ENCODE data around the gene MRPL57. TPM values are rescaled to one million over a fixed set of nuclear protein-coding genes. Genes with fewer than 3 reads are reported as not detected.
A peak's percentile ranks its signal among the peaks of the same experiment; 100 is the strongest.
"Not testable (repeated sequence)": the region's sequence is repeated elsewhere in the genome, so short reads cannot be mapped to it uniquely, and the experiment has no call there.

The MRPL57 gene
- total RNA-seq, 4 donors from 2014 or later: 28.0 to 48.2 (median 32.1) TPM

DNA sequence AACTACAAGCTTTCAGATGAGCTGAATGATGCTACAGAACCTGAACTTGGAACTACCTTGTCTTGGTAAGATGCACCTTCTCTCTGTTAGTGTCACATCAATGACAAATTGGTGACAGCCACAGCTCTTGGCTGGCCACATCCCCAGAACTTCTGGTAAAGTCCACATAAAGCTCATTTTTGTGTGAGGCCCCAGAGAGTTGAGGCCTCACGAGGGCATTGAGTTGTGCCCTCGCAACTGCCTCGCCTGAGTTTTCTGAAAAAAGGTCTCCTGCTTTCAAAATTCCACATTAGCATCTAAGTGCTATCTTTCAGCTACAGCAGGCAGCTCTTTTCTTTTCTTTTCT is 42.6 kb downstream of the MRPL57 start:
- H3K27ac ChIP-seq (replicated peaks in 1 of 4): no peak overlapping the region
- WGBS: 63% methylated on average over 3 of the region's 3 CpGs
- intact Hi-C loops (cut with DNase I): no loop called here
- TF ChIP-seq POLR2A (IDR thresholded peaks at IDR 0.05; ENCODE audit: low read depth) (no peak), POLR2AphosphoS5 (IDR thresholded peaks at IDR 0.05) (no peak), EP300 (IDR thresholded peaks at IDR 0.05) (no peak)
- TF ChIP-seq, protein P1, sequence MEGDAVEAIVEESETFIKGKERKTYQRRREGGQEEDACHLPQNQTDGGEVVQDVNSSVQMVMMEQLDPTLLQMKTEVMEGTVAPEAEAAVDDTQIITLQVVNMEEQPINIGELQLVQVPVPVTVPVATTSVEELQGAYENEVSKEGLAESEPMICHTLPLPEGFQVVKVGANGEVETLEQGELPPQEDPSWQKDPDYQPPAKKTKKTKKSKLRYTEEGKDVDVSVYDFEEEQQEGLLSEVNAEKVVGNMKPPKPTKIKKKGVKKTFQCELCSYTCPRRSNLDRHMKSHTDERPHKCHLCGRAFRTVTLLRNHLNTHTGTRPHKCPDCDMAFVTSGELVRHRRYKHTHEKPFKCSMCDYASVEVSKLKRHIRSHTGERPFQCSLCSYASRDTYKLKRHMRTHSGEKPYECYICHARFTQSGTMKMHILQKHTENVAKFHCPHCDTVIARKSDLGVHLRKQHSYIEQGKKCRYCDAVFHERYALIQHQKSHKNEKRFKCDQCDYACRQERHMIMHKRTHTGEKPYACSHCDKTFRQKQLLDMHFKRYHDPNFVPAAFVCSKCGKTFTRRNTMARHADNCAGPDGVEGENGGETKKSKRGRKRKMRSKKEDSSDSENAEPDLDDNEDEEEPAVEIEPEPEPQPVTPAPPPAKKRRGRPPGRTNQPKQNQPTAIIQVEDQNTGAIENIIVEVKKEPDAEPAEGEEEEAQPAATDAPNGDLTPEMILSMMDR (IDR thresholded peaks at IDR 0.05): no peak
- H3K27me3 ChIP-seq: no peaks in the 10 kb centered on the region
- peaks cover 0 to 21% (median 11%) of the 10 kb centered on the region in 4 donors for H3K9me3 ChIP-seq
- H3K4me1 ChIP-seq: no peaks in the 10 kb centered on the region
- no peak for DNase-seq (ENCODE audit: extremely low spot score)
- no peak overlapping the region for H3K4me3 ChIP-seq
- H3K36me3 ChIP-seq: no peaks in the 10 kb centered on the region

DNA sequence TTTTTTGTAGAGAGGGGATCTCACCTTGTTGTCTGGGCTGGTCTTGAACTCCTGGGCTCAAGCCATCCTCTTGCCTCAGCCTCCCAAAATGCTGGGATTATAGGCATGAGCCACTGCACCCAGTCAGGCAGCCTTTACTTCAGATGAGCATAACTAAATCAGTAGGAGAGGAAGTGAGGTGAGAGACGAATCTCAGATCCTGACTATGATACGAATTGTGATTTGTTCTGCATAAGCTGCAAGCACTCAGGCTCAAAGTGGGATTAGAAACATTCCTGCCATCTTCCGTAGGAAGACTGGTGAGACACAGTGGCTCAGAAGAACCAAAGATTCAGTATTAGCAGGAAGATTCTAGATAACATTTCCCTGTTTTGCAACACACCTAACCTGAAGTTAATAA is 43.3 kb downstream of the MRPL57 start:
- peak; percentile 5 for DNase-seq (ENCODE audit: extremely low spot score)
- intact Hi-C loops (cut with DNase I): not testable (repeated sequence)
- WGBS: 83% methylated on average over 3 of the region's 3 CpGs

DNA sequence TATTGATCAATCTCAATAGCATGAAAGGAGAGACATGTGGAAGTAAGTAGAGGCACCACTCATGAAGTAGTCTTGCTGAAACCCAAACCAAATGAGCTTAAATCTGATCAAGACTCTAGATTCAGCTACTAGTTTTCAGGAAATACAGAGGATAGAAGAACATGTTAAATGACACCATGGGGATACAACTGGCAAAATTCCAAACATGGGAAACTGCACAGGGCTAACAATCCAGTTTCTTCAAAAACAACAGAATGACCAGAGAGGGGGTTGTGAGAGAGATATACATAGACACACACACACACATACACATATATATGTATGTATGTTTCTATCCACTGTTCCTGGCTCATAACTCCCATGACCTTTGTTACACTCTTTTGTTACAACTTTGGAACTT is 44.8 kb downstream of the MRPL57 start:
- Histone ChIP-seq H3K27me3 (no peaks in the 10 kb centered on the region), H3K4me3 (no peak overlapping the region), H3K4me1 (no peaks in the 10 kb centered on the region), H3K27ac (replicated peaks in 1 of 4) (no peak overlapping the region), H3K36me3 (no peaks in the 10 kb centered on the region), H3K9me3 (peaks cover 0 to 21% (median 11%) of the 10 kb centered on the region in 4 donors)
- no peak for DNase-seq (ENCODE audit: extremely low spot score)
- intact Hi-C loops (cut with DNase I): no loop called here
- TF ChIP-seq, protein P1 (IDR thresholded peaks at IDR 0.05): no peak
- TF ChIP-seq POLR2AphosphoS5 (IDR thresholded peaks at IDR 0.05): no peak
- TF ChIP-seq EP300 (IDR thresholded peaks at IDR 0.05): no peak
- no peak for TF ChIP-seq POLR2A (IDR thresholded peaks at IDR 0.05; ENCODE audit: low read depth)

More for the DNA sequence above, 43.3 kb downstream of the MRPL57 start:
- not testable (repeated sequence) for H3K4me1 ChIP-seq; H3K27ac ChIP-seq (replicated peaks in 1 of 4); H3K27me3 ChIP-seq; H3K4me3 ChIP-seq; H3K36me3 ChIP-seq
- peaks cover 0 to 21% (median 11%) of the 10 kb centered on the region in 4 donors for H3K9me3 ChIP-seq

DNA sequence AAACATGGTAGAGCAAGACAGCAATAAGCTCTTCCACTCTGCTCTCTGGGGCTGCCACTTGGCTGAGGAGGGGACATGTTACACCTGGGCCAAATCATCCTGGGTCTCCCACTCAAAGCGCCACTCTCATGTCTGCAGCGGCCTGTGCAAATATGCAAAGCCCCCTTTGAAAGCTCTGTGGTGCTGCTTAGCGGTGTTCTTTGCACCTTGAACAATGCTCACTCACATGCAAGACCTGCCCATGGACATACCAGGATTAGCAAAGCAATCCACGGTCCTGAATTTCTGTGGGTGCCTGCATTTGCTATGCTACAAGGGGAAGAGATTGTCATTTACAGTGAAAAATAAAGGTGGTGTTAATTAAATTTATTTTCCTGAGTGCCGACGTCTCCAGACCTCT is 48.6 kb downstream of the MRPL57 start:
- 85% methylated on average over 6 of the region's 6 CpGs for WGBS

DNA sequence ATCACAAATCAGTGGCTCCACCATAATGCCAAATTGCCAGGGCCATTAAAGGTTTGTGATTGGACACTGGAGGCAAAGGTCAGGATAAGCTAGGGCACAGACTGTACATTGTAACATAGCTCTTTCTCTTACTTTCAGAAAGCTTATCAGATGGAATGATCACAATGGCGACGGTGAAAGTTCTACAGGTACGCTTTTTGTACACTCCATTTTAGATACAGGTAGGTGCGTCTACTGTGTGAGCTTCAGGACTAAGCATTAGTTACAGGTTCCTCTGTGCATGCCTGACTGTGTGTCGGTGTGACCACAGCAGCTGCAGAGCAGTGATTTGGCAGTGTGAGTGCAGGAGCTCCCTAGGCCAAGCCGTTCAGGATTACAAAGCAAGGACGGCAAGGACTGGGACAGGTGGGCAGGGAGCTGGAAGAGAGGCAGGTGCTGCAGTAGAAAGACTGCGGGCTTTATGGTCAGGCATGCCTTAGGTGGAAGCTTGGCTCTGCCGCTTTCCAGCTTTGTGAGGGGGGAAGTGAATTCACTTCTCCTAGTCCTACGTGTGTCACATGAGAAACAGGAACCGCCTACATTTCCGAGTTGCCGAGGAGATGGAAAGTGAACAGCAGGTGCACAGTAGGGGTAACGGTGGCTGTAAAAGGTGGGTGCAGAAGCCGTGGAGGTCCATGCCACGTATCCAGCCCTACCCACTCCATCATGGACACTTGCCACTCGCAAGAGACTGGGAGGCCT is 49.6 kb downstream of the MRPL57 start:
- DNase-seq (ENCODE audit: extremely low spot score): peak; percentile 85
- WGBS: 76% methylated on average over 17 of the region's 17 CpGs

More for the DNA sequence above, 48.6 kb downstream of the MRPL57 start:
- no peak for DNase-seq (ENCODE audit: extremely low spot score)
- Histone ChIP-seq H3K4me1 (no peaks in the 10 kb centered on the region), H3K27ac (replicated peaks in 1 of 4) (no peak overlapping the region), H3K27me3 (no peaks in the 10 kb centered on the region), H3K4me3 (no peak overlapping the region), H3K36me3 (no peaks in the 10 kb centered on the region), H3K9me3 (peaks cover 0 to 21% (median 11%) of the 10 kb centered on the region in 4 donors)
- intact Hi-C loops (cut with DNase I): no loop called here
- TF ChIP-seq EP300 (IDR thresholded peaks at IDR 0.05): no peak
- TF ChIP-seq POLR2A (IDR thresholded peaks at IDR 0.05; ENCODE audit: low read depth): no peak

DNA sequence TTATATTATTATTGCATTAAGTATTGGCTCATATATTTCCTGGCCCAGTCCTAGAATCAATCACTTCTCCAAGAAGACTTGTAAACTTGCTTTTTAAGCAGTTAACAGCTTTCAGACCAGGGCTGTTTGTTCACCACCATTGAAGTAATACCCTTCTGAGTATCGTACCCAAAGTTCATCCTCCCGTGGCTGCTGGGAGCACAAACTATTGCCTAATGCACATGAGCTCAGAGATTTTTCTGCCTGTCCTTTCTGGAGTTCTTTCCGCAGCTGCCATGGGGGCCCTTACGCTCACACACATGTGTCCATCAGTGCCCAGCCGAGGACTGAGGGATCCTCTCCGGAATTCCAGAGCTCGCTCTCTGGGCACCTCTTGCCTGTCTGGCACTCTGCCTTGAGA is 51.5 kb downstream of the MRPL57 start:
- Histone ChIP-seq H3K36me3 (no peaks in the 10 kb centered on the region), H3K4me3 (no peak overlapping the region), H3K9me3 (no peaks in the 10 kb centered on the region), H3K4me1 (no peaks in the 10 kb centered on the region), H3K27me3 (peaks cover 0 to 3% (median 0%) of the 10 kb centered on the region in 4 donors), H3K27ac (replicated peaks in 1 of 4) (no peak overlapping the region)
- WGBS: 94% methylated on average over 7 of the region's 7 CpGs
- TF ChIP-seq, protein P1 (IDR thresholded peaks at IDR 0.05): no peak
- TF ChIP-seq EP300 (IDR thresholded peaks at IDR 0.05): no peak
- TF ChIP-seq POLR2AphosphoS5 (IDR thresholded peaks at IDR 0.05): no peak
- no peak for TF ChIP-seq POLR2A (IDR thresholded peaks at IDR 0.05; ENCODE audit: low read depth)
- DNase-seq (ENCODE audit: extremely low spot score): peak; percentile 42
- intact Hi-C loops (cut with DNase I): no loop called here

More for the DNA sequence above, 49.6 kb downstream of the MRPL57 start:
- Histone ChIP-seq H3K9me3 (peaks cover 0 to 15% (median 9%) of the 10 kb centered on the region in 4 donors), H3K36me3 (no peaks in the 10 kb centered on the region), H3K4me1 (no peaks in the 10 kb centered on the region), H3K27ac (replicated peaks in 1 of 4) (no peak overlapping the region), H3K4me3 (no peak overlapping the region), H3K27me3 (peaks cover 0 to under 1% (median 0%) of the 10 kb centered on the region in 4 donors)
- TF ChIP-seq POLR2AphosphoS5 (IDR thresholded peaks at IDR 0.05) (no peak), POLR2A (IDR thresholded peaks at IDR 0.05; ENCODE audit: low read depth) (no peak), EP300 (IDR thresholded peaks at IDR 0.05) (no peak)
- intact Hi-C loops (cut with DNase I): no loop called here

Small RNA genes within 50 kb of the gene (small RNA-seq; reads per million reads assigned to genes)
- gene AL158032.1 (0 reads per million in 3 donors), gene RF00086 (0 to 0.08 (median 0) reads per million in 3 donors)

Other genes starting within 250 kb of the MRPL57 start
- gene LATS2, start 115.1 kb upstream of the MRPL57 start, total RNA-seq: 10 to 100 TPM; 49.8 to 93.8 (median 77.0) TPM
- gene SAP18, start 36.5 kb upstream of the MRPL57 start, total RNA-seq: 10 to 100 TPM; 55.3 to 63.8 (median 57.0) TPM
- under 1 TPM in 3 of 4 donors, not detected in 1; 0.23 to 0.83 (median 0.66) TPM for gene SKA3, start 106 bp upstream of the MRPL57 start, total RNA-seq

Data from esophagus muscularis mucosa (tissue), 4 donors.